ENCODE measurements around the gene GPX4. TPM values are rescaled to one million over a fixed set of nuclear protein-coding genes. Genes with fewer than 3 reads are reported as not detected.

GPX4 gene, protein sequence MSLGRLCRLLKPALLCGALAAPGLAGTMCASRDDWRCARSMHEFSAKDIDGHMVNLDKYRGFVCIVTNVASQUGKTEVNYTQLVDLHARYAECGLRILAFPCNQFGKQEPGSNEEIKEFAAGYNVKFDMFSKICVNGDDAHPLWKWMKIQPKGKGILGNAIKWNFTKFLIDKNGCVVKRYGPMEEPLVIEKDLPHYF
- 620 and 671 TPM in 2 replicates for total RNA-seq (2014; rRNA removed; shearing (Covaris generic))

DNA sequence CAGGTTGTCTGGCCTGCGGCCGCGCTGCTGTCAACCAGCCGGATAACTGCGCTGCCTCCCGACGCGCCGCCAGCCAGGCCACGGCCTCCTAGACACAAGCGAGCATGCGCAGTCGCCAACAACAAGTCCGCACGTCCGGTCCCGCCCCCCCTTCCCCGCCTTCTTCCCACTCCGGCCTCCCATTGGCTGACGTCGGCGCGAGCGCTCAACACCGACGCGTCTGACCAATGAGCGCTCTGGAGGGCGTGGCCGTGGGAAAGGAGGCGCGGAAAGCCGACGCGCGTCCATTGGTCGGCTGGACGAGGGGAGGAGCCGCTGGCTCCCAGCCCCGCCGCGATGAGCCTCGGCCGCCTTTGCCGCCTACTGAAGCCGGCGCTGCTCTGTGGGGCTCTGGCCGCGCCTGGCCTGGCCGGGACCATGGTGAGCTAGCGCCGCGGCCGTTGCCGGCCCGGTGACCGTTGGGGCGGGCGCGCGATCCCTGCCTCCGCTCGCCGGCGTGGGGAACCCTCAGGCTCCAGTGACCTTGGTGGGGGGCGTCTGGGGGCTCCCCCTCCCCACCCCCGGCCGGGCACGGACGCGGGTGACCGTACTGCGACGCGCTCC lies at the start of gene GPX4:
GPX4 (plus strand) TSS at position 287 of the 603 bp plus-strand sequence; CDS start at position 337, 50 bp downstream.
- peaks cover 7% of the 10 kb centered on the region for H3K36me3 ChIP-seq (replicated peaks; ENCODE audit: control insufficient read depth, insufficient read depth, low read length)
- H3K4me3 ChIP-seq (ENCODE audit: insufficient read depth, low read depth, low read length), result peak within 1 kb of the TSS; percentile 85
- peak; percentile 100 for DNase-seq
- H3K27me3 ChIP-seq (ENCODE audit: control insufficient read depth, insufficient read depth, low read length), result no peaks in the 10 kb centered on the region

DNA sequence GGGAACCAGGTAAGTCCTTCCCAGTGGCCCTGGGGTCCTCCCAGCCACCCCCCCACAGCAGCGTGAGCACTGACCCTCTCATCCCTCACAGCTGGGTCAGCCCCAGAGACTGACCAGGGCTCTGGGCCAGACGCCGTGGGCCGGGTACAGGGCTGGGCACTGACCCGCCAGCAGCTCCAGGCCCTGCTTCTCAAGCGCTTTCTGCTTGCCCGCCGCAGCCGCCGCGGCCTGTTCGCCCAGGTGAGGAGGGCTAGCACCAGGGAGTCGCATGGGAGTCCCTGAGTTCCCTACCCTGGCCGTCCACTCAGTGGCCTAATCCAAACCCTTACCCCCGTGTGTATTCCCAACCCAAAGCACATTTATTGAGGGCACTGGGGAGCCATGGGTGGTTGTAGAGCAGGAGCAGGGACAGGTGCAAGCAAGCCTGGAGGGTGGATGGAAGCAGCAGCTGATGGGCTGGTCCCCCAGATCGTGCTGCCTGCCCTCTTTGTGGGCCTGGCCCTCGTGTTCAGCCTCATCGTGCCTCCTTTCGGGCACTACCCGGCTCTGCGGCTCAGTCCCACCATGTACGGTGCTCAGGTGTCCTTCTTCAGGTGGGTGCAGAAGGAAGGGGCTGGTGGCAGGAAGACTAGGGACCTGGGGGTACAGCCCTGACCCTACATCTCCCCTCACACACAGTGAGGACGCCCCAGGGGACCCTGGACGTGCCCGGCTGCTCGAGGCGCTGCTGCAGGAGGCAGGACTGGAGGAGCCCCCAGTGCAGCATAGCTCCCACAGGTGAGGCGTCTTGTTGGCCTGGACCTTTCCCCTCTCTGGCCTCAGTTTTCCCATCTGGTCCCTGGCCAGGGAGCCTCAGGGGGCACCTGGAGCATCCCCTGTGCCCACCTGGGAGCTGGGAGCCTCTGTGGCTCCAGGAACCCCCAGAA lies 49.4 kb upstream of the GPX4 start:
- no peak for DNase-seq
- H3K36me3 ChIP-seq (replicated peaks; ENCODE audit: control insufficient read depth, insufficient read depth, low read length), result no peaks in the 10 kb centered on the region
- no peaks in the 10 kb centered on the region for H3K27me3 ChIP-seq (ENCODE audit: control insufficient read depth, insufficient read depth, low read length)
- no peak overlapping the region for H3K4me3 ChIP-seq (ENCODE audit: insufficient read depth, low read depth, low read length)

DNA sequence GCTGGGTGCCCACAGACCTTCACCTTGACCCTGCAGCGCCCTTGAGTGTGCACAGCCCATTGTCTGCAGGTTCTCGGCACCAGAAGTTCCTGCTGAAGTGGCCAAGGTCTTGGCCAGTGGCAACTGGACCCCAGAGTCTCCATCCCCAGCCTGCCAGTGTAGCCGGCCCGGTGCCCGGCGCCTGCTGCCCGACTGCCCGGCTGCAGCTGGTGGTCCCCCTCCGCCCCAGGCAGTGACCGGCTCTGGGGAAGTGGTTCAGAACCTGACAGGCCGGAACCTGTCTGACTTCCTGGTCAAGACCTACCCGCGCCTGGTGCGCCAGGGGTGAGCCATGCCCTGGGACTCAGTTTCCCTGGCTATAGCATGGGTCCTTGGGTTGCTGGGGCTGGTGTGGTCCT lies 48.8 kb upstream of the GPX4 start:
- Histone ChIP-seq H3K4me3 (ENCODE audit: insufficient read depth, low read depth, low read length) (no peak overlapping the region), H3K36me3 (replicated peaks; ENCODE audit: control insufficient read depth, insufficient read depth, low read length) (no peaks in the 10 kb centered on the region), H3K27me3 (ENCODE audit: control insufficient read depth, insufficient read depth, low read length) (no peaks in the 10 kb centered on the region)
- no peak for DNase-seq

DNA sequence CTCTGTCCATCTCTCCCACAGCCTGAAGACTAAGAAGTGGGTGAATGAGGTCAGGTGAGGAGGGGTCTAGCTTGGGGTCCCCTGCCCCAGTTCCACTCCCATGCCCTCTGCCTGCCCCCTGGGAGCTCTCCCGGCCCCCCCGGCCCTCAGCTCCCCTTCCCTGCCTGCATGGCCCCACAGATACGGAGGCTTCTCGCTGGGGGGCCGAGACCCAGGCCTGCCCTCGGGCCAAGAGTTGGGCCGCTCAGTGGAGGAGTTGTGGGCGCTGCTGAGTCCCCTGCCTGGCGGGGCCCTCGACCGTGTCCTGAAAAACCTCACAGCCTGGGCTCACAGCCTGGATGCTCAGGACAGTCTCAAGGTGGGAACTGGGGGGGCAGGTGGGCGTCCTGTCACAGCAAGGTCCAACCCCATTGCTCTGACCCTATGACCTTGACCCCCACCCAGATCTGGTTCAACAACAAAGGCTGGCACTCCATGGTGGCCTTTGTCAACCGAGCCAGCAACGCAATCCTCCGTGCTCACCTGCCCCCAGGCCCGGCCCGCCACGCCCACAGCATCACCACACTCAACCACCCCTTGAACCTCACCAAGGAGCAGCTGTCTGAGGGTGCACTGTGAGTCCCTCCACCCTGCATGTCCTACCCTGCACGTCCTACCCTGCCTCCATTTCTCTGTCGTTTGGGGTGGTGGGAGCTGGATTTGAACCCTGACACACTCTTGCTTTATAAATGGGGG lies 47.7 kb upstream of the GPX4 start:
- no peak for DNase-seq
- no peaks in the 10 kb centered on the region for H3K27me3 ChIP-seq (ENCODE audit: control insufficient read depth, insufficient read depth, low read length)
- peaks cover 1% of the 10 kb centered on the region; the same call in 1 of the 2 replicates for H3K36me3 ChIP-seq (replicated peaks; ENCODE audit: control insufficient read depth, insufficient read depth, low read length)
- H3K4me3 ChIP-seq (ENCODE audit: insufficient read depth, low read depth, low read length), result no peak overlapping the region

DNA sequence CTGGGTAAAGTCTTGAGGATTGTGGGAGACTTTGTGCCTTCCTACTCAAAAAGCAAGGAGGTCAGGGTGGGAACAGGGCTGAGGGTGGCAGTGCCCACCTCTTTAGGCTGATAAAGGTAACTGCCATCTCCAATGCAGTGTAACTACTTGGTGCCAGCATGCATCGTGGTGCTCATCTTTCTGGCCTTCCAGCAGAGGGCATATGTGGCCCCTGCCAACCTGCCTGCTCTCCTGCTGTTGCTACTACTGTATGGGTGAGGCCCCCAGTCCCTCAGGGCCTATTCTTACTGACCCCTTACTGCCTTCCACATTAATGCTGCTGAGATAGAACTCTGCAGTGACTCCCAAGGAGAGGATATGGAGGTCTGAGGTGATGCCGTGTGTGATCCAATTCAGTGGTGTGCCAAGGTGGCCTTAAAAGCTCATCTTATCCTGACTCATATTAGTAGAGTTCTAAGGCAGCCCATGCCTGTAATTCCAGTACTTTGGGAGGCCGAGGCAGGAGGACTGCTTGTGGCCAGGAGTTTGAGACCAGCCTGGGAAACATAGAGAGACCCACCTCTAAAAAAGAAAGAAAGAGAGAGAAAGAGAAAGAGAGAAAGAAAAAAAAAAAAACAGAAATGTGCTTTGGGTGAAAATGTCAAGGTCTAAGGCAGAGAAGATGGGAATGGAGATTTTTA lies 46.5 kb upstream of the GPX4 start:
- Histone ChIP-seq H3K27me3 (ENCODE audit: control insufficient read depth, insufficient read depth, low read length) (no peaks in the 10 kb centered on the region), H3K4me3 (ENCODE audit: insufficient read depth, low read depth, low read length) (no peak overlapping the region), H3K36me3 (replicated peaks; ENCODE audit: control insufficient read depth, insufficient read depth, low read length) (peaks cover 1% of the 10 kb centered on the region; the same call in 1 of the 2 replicates)
- no peak for DNase-seq

DNA sequence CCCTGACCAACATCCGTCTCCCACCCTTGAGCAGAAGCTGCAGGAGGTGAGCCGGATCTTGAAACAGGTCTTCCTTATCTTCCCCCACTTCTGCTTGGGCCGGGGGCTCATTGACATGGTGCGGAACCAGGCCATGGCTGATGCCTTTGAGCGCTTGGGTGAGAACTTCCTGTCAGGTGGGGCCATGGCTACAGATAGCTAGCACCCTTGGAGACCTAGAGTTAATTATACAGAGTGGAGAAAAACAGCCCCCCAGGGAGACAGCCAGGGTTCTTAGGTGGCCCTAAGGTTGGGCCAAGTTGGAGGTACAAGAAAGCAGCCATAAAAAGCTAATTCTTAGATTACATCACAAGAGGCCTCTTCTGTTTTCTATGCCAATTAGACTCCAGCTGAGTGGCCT lies 45.7 kb upstream of the GPX4 start:
- Histone ChIP-seq H3K36me3 (replicated peaks; ENCODE audit: control insufficient read depth, insufficient read depth, low read length) (peaks cover 1% of the 10 kb centered on the region; the same call in 1 of the 2 replicates), H3K27me3 (ENCODE audit: control insufficient read depth, insufficient read depth, low read length) (no peaks in the 10 kb centered on the region), H3K4me3 (ENCODE audit: insufficient read depth, low read depth, low read length) (no peak overlapping the region)
- DNase-seq, result no peak

DNA sequence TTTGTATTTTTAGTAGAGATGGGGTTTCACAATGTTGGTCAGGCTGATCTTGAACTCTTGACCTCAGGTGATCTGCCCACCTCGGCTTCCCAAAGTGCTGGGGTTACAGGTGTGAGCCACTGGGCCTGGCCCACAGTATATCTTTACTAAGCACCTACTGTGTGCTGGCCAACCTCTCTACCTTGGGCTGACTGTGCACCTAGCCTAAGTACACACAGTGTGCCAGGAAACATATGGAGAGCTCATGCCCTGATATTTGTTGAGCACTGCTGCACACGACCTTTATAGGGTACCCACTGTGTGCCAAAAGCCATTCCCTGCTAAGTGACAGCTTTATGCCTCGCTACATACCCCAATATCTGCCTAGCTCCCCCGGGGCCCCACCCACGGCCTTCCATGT lies 43.1 kb upstream of the GPX4 start:
- DNase-seq, result no peak
- Histone ChIP-seq H3K36me3 (replicated peaks; ENCODE audit: control insufficient read depth, insufficient read depth, low read length) (peaks cover 1% of the 10 kb centered on the region; the same call in 1 of the 2 replicates), H3K4me3 (ENCODE audit: insufficient read depth, low read depth, low read length) (no peak overlapping the region), H3K27me3 (ENCODE audit: control insufficient read depth, insufficient read depth, low read length) (peaks cover 7% of the 10 kb centered on the region)

DNA sequence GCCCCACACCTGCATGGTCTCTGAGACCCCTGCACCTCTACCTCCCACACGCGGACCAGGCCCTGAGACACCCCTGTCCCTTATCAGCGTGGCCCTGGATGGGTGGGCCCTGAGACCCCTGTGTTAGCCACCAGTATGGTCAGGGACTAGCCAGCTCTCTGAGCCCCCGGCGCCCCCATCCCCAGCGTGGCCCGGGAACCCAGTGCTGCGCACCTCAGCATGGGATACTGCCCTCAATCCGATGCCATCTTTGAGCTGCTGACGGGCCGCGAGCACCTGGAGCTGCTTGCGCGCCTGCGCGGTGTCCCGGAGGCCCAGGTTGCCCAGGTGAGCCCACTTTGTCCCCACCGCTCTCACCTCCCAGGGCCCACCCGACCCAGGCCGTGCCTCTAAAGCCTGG lies 41.8 kb upstream of the GPX4 start:
- H3K27me3 ChIP-seq (ENCODE audit: control insufficient read depth, insufficient read depth, low read length), result peaks cover 16% of the 10 kb centered on the region

DNA sequence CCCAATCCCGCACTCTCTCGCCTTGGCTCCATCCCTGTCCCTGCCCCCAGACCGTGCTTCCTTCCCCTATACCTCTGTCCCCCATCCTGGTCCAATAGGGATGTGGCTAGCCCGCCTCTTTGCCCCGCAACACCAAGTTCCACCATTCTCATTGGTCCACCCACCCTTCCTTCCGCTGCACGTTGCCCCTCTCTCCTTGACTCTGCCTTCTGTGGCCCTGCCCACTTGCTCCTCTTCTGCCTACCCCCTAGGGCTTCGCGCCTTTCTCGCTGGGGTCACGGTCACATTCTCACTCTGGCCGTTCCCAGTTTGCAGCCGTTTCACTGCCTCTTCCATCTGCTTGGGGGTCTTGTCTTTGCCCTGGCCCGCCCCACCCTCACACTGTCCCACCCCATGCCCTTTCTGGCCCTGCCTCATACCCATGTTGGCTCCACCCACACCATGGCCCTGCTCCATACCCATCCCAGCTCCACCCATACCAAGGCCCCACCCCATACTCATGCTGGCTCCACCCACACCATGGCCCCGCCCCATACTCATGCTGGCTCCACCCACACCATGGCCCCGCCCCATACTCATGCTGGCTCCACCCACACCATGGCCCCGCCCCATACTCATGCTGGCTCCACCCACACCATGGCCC lies 41.3 kb upstream of the GPX4 start:
- peak; percentile 93 for DNase-seq
- Histone ChIP-seq H3K27me3 (ENCODE audit: control insufficient read depth, insufficient read depth, low read length) (peaks cover 21% of the 10 kb centered on the region), H3K4me3 (ENCODE audit: insufficient read depth, low read depth, low read length) (peak overlapping the region; percentile 59), H3K36me3 (replicated peaks; ENCODE audit: control insufficient read depth, insufficient read depth, low read length) (peaks cover 1% of the 10 kb centered on the region; the same call in 1 of the 2 replicates)

More for the DNA sequence above, 41.8 kb upstream of the GPX4 start:
- no peak for DNase-seq
- H3K36me3 ChIP-seq (replicated peaks; ENCODE audit: control insufficient read depth, insufficient read depth, low read length), result peaks cover 1% of the 10 kb centered on the region; the same call in 1 of the 2 replicates
- H3K4me3 ChIP-seq (ENCODE audit: insufficient read depth, low read depth, low read length), result peak overlapping the region; percentile 59

DNA sequence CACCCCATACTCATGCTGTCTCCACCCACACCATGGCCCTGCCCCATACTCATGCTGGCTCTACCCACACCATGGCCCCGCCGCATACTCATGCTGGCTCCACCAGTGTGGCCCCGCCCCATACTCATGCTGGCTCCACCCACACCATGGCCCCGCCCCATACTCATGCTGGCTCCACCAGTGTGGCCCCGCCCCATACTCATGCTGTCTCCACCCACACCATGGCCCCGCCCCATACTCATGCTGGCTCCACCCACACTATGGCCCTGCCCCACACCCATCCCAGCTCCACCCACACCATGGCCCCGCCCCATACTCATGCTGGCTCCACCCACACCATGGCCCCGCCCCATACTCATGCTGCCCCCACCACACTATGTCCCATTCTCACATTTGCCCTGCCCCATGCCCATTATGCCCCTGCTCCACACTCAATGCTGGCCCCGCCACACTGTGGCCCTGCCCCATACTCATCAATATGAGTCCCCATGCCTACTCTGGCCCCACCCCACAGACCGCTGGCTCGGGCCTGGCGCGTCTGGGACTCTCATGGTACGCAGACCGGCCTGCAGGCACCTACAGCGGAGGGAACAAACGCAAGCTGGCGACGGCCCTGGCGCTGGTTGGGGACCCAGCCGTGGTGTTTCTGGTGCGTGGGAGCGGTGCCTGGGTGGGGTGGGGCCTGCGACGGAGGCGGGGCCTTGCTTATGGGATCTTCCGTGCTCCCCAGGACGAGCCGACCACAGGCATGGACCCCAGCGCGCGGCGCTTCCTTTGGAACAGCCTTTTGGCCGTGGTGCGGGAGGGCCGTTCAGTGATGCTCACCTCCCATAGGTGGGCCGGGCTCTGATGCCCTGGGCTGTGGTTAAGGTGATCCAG lies 40.5 kb upstream of the GPX4 start:
- peaks cover 23% of the 10 kb centered on the region for H3K27me3 ChIP-seq (ENCODE audit: control insufficient read depth, insufficient read depth, low read length)
- H3K4me3 ChIP-seq (ENCODE audit: insufficient read depth, low read depth, low read length), result peak overlapping the region; percentile 39
- H3K36me3 ChIP-seq (replicated peaks; ENCODE audit: control insufficient read depth, insufficient read depth, low read length), result peaks cover 1% of the 10 kb centered on the region; the same call in 1 of the 2 replicates
- DNase-seq, result peak; percentile 88

DNA sequence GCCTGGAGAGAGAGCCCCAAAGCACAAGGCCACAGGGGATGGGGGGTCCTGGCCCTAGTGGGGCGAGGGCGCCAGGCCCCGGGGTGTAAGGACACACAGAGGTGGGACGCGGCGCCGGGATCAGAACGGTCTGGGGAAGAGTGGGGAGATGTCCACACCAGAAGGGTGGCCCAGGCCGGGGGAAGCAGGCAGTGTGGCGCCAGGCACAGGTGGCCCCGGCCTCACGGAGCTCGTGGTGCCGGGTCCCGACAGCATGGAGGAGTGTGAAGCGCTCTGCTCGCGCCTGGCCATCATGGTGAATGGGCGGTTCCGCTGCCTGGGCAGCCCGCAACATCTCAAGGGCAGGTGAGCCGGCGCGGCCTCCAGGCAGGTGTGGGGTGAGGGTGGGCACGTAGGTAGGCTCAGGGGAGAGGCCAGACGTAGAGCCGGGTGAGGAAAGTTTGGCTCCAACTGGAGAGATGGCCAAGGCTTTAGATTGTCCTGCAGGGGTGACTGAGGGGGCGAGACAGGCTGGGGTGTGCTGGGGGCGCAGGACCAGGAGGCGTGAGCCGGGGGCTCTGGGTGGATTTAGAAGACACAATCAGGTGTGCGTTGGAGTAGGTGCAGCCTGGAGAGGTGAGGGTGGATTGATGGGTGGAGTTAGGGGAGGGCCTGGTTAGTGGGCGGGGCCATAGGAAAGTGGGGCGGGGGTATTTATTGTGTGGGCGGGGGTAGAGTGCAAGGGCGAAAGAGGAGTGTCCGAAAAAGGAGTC lies 39.7 kb upstream of the GPX4 start:
- Histone ChIP-seq H3K27me3 (ENCODE audit: control insufficient read depth, insufficient read depth, low read length) (peaks cover 26% of the 10 kb centered on the region), H3K4me3 (ENCODE audit: insufficient read depth, low read depth, low read length) (peak overlapping the region; percentile 52), H3K36me3 (replicated peaks; ENCODE audit: control insufficient read depth, insufficient read depth, low read length) (peaks cover 1% of the 10 kb centered on the region; the same call in 1 of the 2 replicates)
- DNase-seq, result peak; percentile 94
